Fibroblast of mammary gland (primary cell): ENCODE data around the gene AMDHD1.

Experiments
- DNase-seq: peaks from one replicate; pipeline ENCODE4 v3.0.0-alpha.2; 2010; ENCODE audit warnings: low read depth
- H3K4me3 ChIP-seq: 2 replicates; pipeline ENCODE4 v1.5.1; 2011; ENCODE audit warnings: low read depth, mild to moderate bottlenecking, low read length, moderate library complexity; ENCODE audit not compliant: control insufficient read depth
- CTCF ChIP-seq: conservative IDR thresholded peaks from 2 replicates; pipeline ENCODE4 v1.5.1; 2011; ENCODE audit warnings: low read depth, low read length, inconsistent platforms; ENCODE audit not compliant: control insufficient read depth, insufficient read depth

AMDHD1 gene

GRCh38 chr12:95978774-95979173 lies 35.6 kb downstream of the AMDHD1 start:
- no peak for DNase-seq
- TF ChIP-seq CTCF = no peak
- no peak overlapping the region for H3K4me3 ChIP-seq

GRCh38 chr12:95980437-95980836 lies 37.3 kb downstream of the AMDHD1 start:
- DNase-seq = no peak
- no peak for TF ChIP-seq CTCF

GRCh38 chr12:95982602-95983001 lies 39.5 kb downstream of the AMDHD1 start:
- no peak for DNase-seq
- no peak for TF ChIP-seq CTCF
- H3K4me3 ChIP-seq = no peak overlapping the region

More at GRCh38 chr12:95980437-95980836, 37.3 kb downstream of the AMDHD1 start:
- H3K4me3 ChIP-seq = no peak overlapping the region

DNA sequence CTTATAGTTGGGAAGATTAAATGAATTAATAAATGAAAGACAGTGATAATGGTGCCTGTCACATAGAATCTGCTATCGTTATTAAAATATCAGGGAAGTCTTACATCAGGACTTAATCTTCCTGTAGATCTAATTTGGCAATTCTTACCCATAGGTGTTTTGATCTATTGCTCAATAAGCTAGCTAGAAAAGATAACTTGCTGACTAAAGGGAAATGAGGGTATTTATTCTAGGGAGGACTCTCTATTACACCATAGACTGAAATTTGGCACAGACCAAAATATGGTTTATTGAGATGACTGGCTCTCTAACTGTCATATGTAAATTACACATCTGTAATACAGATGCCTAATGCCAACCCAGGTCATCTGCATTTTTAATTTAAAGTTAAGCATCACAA lies 41.6 kb downstream of the AMDHD1 start:
- DNase-seq = no peak

DNA sequence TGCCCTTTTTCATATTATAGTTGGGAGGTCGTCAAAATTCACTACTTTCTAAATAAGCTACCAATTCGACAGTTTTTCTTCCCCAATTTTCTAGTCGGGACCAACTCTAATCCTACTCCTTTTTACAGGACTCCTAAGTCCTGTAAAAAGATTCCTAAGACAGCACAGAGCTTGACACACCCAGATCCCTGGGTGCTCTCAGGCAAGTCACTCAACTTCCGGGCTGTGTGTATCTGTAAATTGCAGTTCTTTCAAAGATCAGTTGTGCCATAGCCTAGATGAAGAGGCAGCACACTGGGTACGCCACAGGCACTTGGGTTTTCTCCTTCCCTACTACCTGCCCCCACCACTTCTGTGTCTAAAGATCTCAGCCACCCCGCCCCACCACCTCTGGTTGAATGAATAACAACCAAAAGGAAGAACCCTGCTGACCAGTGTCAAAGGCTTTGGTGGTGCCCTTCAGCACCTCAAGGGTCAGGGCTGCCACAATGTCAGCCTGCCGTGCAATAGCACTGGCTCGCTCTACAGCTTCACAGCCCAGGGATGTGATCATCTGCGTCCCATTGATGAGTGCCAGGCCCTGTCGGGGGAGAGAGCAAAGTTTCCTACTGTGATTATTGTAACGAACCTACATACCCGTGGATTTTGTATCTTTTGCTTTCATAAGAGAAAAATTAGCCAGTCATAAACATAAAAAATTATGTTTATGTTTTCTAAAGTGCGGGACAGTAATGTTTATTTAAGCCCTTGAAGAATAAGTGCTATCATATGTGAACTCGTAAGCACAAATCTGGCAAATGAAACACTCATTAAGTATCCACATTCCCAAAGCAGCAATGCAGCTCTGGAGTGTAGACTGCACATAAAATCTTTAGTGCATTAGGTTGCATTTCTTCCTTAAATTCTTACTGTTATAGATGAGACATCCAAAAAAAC lies 43.8 kb downstream of the AMDHD1 start:
- no peak overlapping the region for H3K4me3 ChIP-seq
- DNase-seq = no peak
- TF ChIP-seq CTCF = no peak

More for the DNA sequence above, 41.6 kb downstream of the AMDHD1 start:
- no peak overlapping the region for H3K4me3 ChIP-seq
- no peak for TF ChIP-seq CTCF

GRCh38 chr12:95988506-95989275 lies 45.6 kb downstream of the AMDHD1 start:
- no peak for DNase-seq
- no peak overlapping the region for H3K4me3 ChIP-seq
- no peak for TF ChIP-seq CTCF
